ENCODE measurements around the gene MOGAT3. TPM values are rescaled to one million over a fixed set of nuclear protein-coding genes. Genes with fewer than 3 reads are reported as not detected.

The MOGAT3 gene
- total and polyA plus RNA-seq, 2 experiments from 2014 or later: 0.44 TPM; not detected in 1

- H3K4me3 Mint-ChIP-seq: peak overlapping the region; percentile 78
Measured at GRCh38 chr7:101166909-101167644, 33.8 kb downstream of the MOGAT3 start.

GRCh38 chr7:101166648-101166908, 34.3 kb downstream of the MOGAT3 start:
- Mint-ChIP-seq H3K4me1 (peaks cover 59% of the 10 kb centered on the region), H3K27ac (no peak overlapping the region), H3K4me3 (peak overlapping the region; percentile 78), H3K36me3 (ENCODE audit: low read depth) (no peaks in the 10 kb centered on the region; the same call in 2 of the 3 replicates), H3K27me3 (ENCODE audit: insufficient read depth, low read depth, poor library complexity) (peaks cover 83% of the 10 kb centered on the region), H3K9me3 (no peaks in the 10 kb centered on the region; the same call in 1 of the 3 replicates)
- ATAC-seq (no peak), DNase-seq (ENCODE audit: low spot score) (no peak)
- H3K27ac ChIP-seq (ENCODE audit: low read depth): no peak overlapping the region
- peak overlapping the region; percentile 76 for H3K4me3 ChIP-seq
- no peak overlapping the region for H2AFZ ChIP-seq
- H3K4me2 ChIP-seq: peak overlapping the region; percentile 98
- no peaks in the 10 kb centered on the region for H3K36me3 ChIP-seq (ENCODE audit: insufficient read depth)
- H3K27me3 ChIP-seq (ENCODE audit: insufficient read depth): peaks cover 89% of the 10 kb centered on the region
- peaks cover 10% of the 10 kb centered on the region; the same call in 1 of the 2 replicates for H4K20me1 ChIP-seq (replicated peaks; ENCODE audit: insufficient read depth)
- H3K79me2 ChIP-seq (replicated peaks; ENCODE audit: insufficient read depth): no peaks in the 10 kb centered on the region
- H3K9me2 ChIP-seq (ENCODE audit: insufficient read depth): no peaks in the 10 kb centered on the region
- TF ChIP-seq EZH2 (IDR thresholded peaks at IDR 0.05; ENCODE audit: low read depth, unreplicated experiment) (no peak), STAT1 (IDR thresholded peaks at IDR 0.05; ENCODE audit: unreplicated experiment) (no peak), POLR2AphosphoS5 (IDR thresholded peaks at IDR 0.05; ENCODE audit: low read depth) (no peak)
- H3F3A ChIP-seq (replicated peaks; ENCODE audit: low read depth): peaks cover 26% of the 10 kb centered on the region
- peaks cover 67% of the 10 kb centered on the region for H3K4me1 ChIP-seq (ENCODE audit: insufficient read depth)

More at GRCh38 chr7:101166909-101167644, 33.8 kb downstream of the MOGAT3 start:
- 0 out of 2 replicates have a peak, but pooled peaks have one; percentile 40 for TF ChIP-seq CREB1 (CRISPR knock-in tag; IDR thresholded peaks at IDR 0.05; ENCODE audit: low read depth)
- peak; percentile 28 for TF ChIP-seq REST (IDR thresholded peaks at IDR 0.05; ENCODE audit: unreplicated experiment)
- no peak for TF ChIP-seq STAT1 (IDR thresholded peaks at IDR 0.05; ENCODE audit: unreplicated experiment)
- TF ChIP-seq ZNF331 (CRISPR knock-in tag; IDR thresholded peaks at IDR 0.05; ENCODE audit: low read depth): no peak
- Mint-ChIP-seq H3K27me3 (ENCODE audit: insufficient read depth, low read depth, poor library complexity) (peaks cover 85% of the 10 kb centered on the region), H3K27ac (no peak overlapping the region), H3K9me3 (no peaks in the 10 kb centered on the region; the same call in 1 of the 3 replicates), H3K36me3 (ENCODE audit: low read depth) (no peaks in the 10 kb centered on the region; the same call in 2 of the 3 replicates), H3K4me1 (peaks cover 61% of the 10 kb centered on the region)
- Histone ChIP-seq H3K79me2 (replicated peaks; ENCODE audit: insufficient read depth) (no peaks in the 10 kb centered on the region), H4K20me1 (replicated peaks; ENCODE audit: insufficient read depth) (peaks cover 10% of the 10 kb centered on the region; the same call in 1 of the 2 replicates), H3K27ac (ENCODE audit: low read depth) (no peak overlapping the region), H3K27me3 (ENCODE audit: insufficient read depth) (peaks cover 89% of the 10 kb centered on the region), H3F3A (replicated peaks; ENCODE audit: low read depth) (peaks cover 23% of the 10 kb centered on the region), H2AFZ (peak overlapping the region; percentile 81; the same call in 1 of the 2 replicates), H3K36me3 (ENCODE audit: insufficient read depth) (no peaks in the 10 kb centered on the region), H3K4me2 (peak overlapping the region; percentile 98), H3K9me2 (ENCODE audit: insufficient read depth) (no peaks in the 10 kb centered on the region), H3K4me3 (peak overlapping the region; percentile 76), H3K4me1 (ENCODE audit: insufficient read depth) (peaks cover 65% of the 10 kb centered on the region)
- DNase-seq (ENCODE audit: low spot score) (peak; percentile 98), ATAC-seq (peak; percentile 7)
